ENCODE measurements around the gene PHF20. TPM values are rescaled to one million over a fixed set of nuclear protein-coding genes. Genes with fewer than 3 reads are reported as not detected.

Gene PHF20
- total RNA-seq, 1 donor from 2014 or later: 11.4 TPM

Other genes starting within 250 kb of the PHF20 start
- gene C20orf173, start 242.4 kb upstream of the PHF20 start, total RNA-seq: not detected
- gene ERGIC3, start 229.9 kb upstream of the PHF20 start, total RNA-seq: 107 TPM
- gene SPAG4, start 156.2 kb upstream of the PHF20 start, total RNA-seq: 4.7 TPM
- gene CPNE1, start 107.1 kb upstream of the PHF20 start, total RNA-seq: 42.3 TPM
- 19.3 TPM for gene RBM12, start 107.1 kb upstream of the PHF20 start, total RNA-seq
- 60.9 TPM for gene NFS1, start 72.7 kb upstream of the PHF20 start, total RNA-seq
- gene ROMO1, start 72.6 kb upstream of the PHF20 start, total RNA-seq: 103 TPM
- gene RBM39, start 29.8 kb upstream of the PHF20 start, total RNA-seq: 102 TPM
- gene SCAND1, start 182.5 kb downstream of the PHF20 start, total RNA-seq: 50.5 TPM
- gene CNBD2, start 196.6 kb downstream of the PHF20 start, total RNA-seq: 3.3 TPM